ENCODE measurements around the gene TSFM.

The TSFM gene

DNA sequence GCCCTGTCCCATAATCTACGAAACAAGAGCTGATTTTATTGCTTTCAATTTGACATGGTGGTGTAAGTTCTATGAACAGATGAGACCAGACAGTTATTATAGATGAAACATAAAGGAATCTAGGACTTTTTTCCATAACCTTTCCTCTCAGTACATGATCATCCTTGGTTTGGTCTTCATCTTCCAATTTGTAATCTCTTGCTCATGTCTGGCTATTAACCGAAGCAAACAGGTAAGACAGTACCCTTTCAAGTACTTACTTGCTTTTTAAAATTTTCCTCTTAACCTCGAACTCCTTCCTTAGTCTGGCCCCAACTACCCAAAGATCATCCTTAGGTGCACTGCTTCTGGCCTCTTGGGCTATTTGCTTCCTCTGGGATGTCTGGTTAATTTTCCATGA is 36.6 kb upstream of the TSFM start:
- DNase-seq (ENCODE audit: low spot score): no peak

DNA sequence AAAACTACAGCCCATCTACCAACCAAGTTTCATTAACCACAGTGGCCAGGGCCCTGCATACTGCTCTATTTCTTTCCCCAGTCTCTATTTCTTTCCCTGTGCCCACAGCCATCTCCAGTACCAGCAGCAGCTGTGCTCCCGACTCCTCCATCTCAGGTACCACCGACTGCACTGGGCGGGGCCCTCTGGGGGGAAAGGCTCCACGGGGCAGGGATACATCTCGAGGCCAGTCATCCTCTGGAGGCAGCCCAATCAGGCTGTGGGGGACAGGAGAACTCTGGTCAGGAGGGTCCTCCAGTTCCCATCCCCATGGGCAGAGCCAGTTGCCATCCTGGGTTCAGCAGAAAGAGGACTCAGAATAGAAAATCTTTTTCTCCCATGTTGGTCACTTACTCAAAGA is 33.5 kb upstream of the TSFM start:
- no peak for DNase-seq (ENCODE audit: low spot score)

GRCh38 chr12:57750561-57751431 is 31.8 kb upstream of the TSFM start:
- no peak for DNase-seq (ENCODE audit: low spot score)

DNA sequence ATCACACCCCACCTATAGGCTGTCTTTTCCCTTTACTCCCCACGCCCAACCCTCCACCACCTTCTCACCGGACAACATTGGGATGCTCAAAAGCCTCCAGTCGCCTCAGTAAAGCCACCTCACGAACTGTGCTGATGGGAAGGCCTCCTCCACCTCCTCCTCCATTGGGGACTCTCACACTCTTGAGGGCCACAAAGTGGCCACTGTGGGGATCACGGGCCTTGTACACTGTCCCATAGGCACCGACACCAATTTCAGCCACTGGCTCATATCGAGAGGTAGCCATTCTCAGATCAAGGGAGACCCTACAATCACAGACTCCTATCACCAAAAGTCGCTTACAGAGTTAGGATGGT is 31.2 kb upstream of the TSFM start:
- DNase-seq (ENCODE audit: low spot score): no peak

GRCh38 chr12:57751788-57752667 is 30.6 kb upstream of the TSFM start, which contains the start of gene CDK4:
Gene CDK4 (minus strand): TSS chr12:57752310. CDS start chr12:57751717, 593 bp downstream.
- DNase-seq (ENCODE audit: low spot score): peak; percentile 100

DNA sequence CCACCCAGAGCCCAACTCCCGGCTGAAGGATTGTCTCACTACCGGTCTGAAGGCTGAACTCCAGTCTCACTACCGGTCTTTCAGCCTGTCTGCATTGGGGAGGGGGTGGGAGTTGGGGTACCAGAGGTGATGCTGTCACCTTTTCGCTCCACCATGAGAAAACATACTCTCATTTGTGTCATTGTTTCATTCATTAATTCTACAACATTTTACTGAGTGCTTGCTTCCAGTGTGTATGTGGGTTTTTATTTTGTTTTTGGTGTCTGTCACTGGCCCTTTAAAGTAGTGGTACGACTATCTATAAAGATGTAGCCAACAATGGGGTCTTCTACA is 30.0 kb upstream of the TSFM start:
- no peak for DNase-seq (ENCODE audit: low spot score)

- DNase-seq (ENCODE audit: low spot score): no peak
Measured at GRCh38 chr12:57753756-57754337, 28.7 kb upstream of the TSFM start.

DNA sequence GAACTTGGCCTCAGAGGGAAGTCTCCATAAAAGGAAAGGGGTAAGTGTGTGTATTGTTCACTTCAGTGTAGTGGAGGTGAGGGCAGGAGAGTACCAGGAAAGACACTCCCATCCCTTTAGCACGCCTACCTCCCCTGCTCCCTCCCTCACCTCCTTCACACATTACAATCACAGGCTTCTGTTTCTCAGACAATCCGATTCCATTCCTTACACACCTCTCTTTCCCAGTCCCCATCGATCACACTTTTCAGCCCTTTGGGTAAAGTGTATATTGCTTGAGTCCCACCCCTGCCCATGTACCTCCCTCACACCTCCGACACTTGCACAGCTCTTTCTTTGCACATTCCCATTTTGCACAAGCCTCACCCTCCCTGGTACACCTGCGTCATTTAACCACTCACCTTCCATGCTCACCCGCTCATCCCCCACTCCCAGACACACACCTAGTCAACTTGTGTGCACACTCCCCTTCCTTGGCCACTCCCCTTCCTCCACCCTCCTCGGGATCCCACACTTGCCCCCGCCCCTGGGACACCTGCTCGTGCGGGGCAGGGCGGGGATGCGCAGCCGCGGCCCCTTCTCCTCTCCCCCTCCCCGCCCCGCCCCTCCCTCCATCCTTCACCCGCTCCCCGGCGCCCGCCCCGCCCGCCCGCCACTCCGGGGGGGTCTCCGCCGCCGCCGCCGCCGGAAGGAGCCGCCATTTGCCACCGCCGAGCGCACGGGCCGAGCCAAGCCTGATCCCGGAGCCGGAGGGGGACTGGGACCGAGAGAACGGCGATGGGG is 28.0 kb upstream of the TSFM start, which contains the start of gene MARCHF9:
Gene MARCHF9 (plus strand): TSS at position 693 of the 783 bp plus-strand sequence. CDS start 426 bp downstream, outside the sequence.
- DNase-seq (ENCODE audit: low spot score): peak; percentile 84

DNA sequence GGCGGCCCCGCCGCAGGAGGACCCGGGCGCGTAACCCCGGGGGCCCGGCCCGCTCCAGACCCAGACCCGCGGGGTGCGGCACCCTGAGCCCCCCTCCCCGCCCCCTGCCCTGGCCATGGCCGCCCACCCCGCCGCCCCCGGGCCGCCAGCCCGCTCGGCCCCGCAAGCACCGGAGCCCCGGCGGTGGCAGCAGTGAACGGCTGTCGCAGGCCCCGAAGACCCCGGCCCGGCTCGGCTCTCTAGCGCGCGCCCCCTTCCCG is 27.5 kb upstream of the TSFM start:
- DNase-seq (ENCODE audit: low spot score): no peak

GRCh38 chr12:57755454-57756372 is 26.9 kb upstream of the TSFM start:
- DNase-seq (ENCODE audit: low spot score): peak; percentile 38

DNA sequence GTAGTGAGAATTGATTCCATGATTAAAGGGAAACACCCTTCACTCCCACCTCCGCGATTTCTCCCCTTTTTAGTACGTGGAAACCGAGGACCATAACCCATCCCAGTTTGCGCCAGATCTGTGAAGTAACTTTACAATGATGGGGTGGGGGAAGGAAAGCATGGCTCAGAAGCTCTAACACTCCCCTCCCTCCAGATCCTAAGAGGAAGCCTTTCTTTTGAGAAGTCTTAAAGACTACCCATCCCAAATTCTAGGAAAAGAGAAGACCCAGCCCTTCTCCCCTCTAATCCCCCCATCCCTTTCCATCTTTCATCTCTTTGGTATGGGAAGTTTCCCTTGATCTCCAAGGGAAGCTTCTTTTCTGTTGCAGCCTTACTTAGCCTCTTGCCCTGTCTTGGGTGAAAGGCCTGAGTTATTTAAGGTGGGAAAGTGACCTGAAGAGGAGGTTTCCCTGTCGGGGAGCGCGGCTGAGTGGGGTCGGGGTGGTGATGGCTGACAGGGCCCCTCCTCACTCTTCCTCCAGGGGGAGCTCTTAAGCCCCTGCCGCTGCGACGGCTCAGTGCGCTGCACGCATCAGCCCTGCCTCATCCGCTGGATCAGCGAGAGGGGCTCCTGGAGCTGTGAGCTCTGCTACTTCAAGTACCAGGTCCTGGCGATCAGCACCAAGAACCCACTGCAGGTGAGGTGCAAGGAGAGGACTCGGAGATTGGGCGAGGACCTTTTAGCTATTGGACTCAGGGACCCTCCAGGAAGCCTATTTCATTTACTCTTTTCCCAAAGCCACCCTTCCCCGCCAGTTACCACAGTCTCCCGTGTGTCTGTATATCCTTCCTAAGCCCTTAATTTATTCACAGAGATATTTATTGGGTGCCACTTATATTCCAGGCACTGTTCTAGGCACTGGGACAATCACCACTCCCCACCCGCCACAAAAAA is 25.9 kb upstream of the TSFM start:
- peak; percentile 34 for DNase-seq (ENCODE audit: low spot score)

DNA sequence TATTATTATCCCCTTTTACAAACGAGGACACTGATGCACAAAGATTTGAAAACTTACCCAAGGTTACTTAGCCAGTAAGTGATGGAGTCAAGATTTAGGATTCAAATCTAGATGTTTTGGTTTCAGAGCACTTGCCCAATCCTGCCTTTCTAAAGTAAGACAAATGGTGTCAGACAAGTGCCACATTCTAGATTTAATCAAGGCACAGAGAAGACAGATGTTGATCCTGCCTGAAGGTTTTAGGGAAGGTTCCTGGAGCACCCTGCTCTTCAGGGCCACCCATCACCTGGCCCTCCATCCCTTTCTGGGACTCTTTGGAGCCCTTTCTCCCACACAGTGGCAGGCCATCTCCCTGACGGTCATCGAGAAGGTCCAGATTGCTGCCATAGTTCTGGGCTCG is 24.8 kb upstream of the TSFM start:
- no peak for DNase-seq (ENCODE audit: low spot score)

DNA sequence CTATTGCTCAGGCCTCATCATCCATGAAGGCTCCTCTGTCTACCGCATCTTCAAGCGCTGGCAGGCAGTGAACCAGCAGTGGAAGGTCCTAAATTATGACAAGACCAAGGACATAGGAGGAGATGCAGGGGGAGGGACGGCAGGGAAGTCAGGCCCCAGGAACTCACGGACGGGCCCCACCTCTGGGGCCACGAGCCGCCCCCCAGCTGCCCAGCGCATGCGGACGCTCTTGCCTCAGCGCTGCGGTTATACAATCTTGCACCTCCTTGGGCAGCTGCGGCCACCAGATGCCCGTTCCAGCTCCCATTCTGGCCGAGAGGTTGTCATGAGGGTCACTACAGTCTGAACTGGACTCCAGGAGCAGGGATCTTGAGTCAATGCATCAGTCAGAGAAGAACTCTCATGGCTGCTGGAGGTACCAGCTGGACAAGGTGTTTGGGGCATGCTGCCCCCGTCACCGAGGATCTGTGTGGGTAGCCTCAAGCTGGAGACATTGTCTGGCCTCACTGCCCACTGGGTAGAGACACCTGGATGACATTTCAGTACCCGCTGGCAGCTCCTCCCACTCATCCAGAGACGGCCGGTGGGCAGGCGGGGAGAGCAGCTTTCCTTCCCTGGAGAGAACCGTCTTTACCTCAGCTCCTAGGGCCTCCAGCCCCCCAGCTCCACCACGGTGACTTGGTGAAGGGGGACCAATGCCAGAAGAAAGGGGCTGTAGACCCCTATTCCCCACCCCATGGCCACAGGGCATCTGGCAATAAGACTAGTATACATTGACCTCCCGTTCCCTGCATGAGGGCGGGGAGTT is 23.8 kb upstream of the TSFM start:
- DNase-seq (ENCODE audit: low spot score): no peak

- peak; percentile 58 for DNase-seq (ENCODE audit: low spot score)
Measured at GRCh38 chr12:57759360-57759980, 23.1 kb upstream of the TSFM start.

DNA sequence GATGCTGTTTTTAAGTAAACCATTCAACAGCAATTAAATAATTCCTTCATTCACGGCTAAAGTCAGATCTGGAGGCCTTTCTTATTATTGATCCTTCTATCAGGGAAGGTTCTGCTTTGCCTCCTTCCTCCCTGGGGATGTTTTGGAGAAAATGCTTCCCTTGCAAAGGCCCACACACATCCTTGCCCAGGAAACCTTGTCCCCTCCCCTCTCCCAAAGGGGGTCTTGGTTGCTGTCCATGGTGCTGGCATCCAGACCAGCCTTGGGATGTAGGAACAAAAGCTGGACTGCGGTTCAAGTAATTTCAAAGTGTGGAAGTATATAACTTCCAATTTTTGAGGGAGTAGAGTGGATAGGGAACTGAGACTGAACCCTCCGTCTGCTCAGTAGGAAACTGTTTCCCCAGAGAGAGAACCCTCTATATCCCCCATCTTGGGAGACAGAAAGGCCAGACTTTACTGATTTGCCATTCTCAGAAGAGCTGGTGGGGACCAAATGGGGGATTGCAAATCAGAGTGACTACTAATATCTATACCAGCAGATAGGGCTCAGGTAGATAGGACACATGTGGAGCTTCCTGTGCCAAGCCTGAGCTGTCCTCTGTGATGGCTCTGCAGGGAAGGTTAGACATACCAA is 22.1 kb upstream of the TSFM start:
- no peak for DNase-seq (ENCODE audit: low spot score)

- no peak for DNase-seq (ENCODE audit: low spot score)
Measured at GRCh38 chr12:57761391-57761998, 21.1 kb upstream of the TSFM start.

GRCh38 chr12:57762463-57762862 is 20.1 kb upstream of the TSFM start:
- DNase-seq (ENCODE audit: low spot score): no peak

Data from kidney tubule cell (primary cell).